EH (cell line): ENCODE results near the gene NHP2.

Experiments used
- DNase-seq: peaks from one replicate; pipeline ENCODE4 v3.0.0-alpha.2; 2015; ENCODE audit warnings: low read depth

The NHP2 gene

DNA sequence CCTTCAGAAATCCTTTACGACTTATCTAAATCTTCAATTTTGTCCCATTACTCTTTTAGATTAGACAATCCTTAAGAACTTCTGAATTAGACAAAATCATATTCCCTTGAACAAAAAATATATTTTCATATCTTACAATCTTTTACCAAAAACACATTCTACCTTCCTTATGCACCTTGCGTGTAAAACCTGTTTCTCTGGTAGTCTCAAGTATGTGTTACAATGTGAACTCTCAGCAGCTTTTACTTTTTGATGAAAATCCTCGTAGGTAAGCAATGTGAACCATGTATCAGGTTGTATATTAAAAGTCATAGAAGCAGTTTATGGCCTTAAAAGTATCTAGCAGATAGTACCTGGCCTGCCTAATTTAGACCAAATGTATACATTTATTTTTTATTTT lies 20.8 kb upstream of the NHP2 start:
- DNase-seq: no peak

DNA sequence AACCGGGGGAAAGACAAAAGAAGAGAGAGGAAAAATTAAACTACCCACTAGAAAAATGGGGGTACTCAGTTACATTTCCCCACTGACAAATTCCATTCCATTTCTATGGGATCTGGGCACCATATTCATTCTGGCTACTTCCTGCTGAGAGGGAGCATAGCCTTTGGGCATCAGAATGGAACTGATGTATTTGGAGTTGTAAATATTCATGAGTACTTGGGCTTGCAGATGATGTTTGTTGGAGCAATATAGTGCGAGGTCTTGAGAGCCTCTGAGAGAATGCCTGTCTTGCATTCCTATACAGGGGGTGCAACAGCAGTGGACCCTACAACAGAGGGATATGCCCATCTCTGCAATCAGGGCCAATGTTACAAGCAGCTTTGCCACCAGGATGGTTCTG lies 16.8 kb upstream of the NHP2 start:
- no peak for DNase-seq

DNA sequence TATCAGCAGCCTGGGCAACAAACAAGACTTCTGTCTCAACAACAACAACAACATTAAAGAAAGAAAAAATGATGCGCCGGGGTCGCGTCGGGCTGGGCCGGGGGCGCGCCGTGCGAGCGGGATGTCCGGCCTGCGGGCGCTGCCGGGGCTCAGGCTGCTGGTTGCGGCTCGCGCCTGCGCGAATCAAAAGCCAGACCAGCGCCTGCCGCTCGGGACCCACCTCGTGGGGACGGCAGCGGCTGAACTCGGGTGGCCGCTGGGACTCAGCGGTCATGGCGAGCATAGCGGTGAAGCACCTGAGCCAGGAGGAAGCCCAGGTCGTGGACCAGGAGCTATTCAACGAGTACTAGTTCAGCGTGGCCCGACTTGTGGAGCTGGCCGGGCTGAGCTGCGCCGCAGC lies 11.9 kb upstream of the NHP2 start:
- no peak for DNase-seq

DNA sequence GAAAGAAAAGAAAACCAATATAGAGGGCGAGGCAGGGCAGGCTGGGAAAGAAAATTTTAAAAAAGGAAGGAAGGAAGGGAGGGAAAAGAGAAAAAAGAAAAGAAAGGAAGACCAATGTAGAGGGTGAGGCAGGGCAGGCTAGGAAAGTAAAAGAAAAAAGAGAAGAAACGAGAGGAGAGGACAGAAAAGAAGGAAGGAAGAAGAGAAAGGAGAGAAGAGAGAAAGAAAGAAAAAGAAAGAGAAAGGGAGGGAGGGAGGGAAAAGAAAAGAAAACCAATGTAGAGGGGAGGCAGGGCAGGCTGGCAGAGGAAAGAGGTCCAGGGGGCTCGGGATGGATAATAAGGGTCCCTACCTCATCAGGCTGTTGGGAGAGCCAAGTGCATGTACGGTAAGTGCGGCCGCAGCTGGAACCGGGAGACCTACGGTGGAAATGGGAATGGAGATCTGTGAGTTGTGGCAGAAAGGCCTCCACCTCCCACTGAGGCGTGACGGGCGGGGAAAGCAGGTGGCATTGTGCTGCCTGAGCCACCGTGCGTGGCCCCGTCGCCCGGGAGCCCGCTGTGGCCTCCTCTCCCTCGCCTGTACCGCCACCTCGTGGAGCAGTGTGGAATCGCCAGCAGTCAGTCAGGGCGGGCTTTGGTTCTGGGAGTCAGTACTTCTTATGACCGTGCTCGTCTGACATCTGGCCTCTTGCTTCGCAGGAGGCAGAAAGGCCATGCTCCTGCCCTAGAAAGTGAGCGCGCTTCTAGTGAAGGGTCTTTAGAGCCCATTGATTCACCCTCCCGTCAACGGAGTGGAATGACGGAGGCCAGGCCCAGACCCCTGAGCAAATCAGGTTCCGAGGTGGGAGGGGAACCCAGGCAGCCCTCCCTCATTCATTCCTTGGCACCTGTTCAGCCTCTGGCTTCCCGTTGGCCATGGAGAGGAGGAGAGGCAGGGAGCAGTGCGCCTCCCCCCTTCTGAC lies 10.4 kb upstream of the NHP2 start:
- DNase-seq: peak; percentile 68

DNA sequence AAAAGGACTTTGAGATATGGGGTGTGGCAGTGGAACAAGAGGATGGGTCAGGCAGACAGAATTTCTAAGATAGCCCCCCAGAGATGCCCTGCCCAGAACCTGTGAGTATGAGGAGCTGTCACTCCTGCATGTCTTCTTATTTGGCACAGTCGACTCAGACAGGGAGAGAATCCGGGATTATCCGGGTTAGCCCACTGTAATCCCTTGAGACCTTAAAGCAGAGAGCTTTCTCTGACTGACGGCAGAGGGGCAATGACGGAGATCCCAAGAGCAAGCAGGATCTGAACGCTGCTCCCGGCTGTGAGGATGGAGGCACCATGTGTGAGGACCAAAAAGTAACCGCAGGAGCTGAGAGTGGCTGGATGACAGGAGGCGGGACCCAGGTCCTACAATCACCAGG lies 8.8 kb upstream of the NHP2 start:
- DNase-seq: no peak

DNA sequence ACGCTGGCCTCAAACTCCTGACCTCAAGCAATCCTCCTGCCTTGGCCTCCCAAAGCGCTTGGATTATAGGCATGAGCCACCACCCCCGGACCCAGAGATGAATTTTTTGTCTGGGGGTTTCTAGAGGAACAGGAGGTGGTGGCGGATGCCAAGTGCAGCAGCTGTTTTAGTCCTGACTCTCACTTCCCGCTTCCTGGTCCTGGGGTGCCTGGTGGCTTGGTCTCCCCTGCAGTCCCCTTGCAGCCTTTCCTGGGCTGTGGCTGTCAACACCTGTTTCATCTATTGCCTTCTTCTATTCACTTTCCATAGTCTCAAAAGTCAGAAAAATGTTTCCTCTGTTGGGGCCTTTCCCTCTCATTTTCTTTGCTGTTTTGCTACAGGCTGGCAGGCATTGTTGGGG lies 6.5 kb upstream of the NHP2 start:
- no peak for DNase-seq

DNA sequence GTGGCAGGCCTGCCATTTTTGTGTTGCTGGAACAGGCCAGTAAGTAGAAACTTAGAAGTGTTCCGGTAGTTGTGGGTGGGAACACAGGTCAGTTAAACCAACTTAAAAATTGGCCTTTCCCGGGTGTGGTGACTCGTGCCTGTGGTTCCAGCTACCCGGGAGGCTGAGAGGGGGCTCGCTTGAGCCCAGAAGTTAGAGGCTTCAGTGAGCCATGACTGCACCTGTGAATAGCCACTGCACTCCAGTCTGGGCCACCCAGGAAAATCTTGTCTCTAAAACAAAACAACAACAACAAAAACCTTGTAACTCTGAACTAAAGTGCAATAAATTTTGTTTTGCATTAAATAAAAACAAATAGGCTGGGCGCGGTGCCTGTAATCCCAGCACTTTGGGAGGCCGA lies 1.4 kb upstream of the NHP2 start:
- DNase-seq: no peak

DNA sequence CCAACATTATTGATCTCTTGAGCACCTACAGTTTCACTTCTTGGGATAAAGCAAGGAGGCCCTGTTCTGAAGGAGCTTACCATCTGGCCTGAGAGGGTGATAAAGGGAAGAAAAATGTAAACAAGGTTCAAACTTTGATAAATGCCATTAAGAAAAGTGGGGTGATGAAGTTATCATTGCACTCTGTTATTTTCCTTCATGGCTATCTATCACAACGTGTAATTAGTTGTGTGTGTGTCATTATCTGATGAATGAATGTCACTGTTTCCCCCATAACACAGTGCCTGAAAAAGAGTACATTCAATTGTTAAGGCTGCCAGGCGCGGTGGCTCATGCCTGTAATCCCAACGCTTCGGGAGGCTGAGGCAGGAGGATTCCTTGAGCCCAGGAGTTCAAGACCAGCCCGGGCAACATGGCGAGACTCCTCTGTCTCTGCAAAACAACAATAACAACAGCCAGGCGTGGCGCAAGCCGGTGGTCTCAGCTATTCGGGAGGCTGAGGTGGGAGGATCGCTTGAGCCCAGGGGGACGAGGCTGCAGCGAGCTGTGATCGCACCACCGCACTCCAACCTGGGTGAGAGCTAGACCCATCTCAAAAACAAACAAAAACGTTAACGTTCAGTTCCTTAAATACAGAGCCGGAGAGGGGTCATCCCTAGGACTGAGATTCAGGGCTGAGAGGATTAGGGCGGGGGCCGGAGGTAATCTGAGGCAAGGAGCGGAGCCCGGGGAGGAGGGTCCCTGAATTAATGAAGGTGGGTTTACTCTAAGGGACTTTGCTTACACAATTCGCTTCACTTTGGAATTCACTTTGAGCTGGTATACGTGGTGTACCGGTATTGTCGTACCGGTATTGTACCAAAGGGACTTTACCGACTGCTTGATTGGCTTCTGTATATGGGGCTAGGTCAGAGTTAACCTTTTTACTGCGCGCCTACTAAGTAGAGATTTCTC lies 917 bp downstream of the NHP2 start:
- DNase-seq: no peak

DNA sequence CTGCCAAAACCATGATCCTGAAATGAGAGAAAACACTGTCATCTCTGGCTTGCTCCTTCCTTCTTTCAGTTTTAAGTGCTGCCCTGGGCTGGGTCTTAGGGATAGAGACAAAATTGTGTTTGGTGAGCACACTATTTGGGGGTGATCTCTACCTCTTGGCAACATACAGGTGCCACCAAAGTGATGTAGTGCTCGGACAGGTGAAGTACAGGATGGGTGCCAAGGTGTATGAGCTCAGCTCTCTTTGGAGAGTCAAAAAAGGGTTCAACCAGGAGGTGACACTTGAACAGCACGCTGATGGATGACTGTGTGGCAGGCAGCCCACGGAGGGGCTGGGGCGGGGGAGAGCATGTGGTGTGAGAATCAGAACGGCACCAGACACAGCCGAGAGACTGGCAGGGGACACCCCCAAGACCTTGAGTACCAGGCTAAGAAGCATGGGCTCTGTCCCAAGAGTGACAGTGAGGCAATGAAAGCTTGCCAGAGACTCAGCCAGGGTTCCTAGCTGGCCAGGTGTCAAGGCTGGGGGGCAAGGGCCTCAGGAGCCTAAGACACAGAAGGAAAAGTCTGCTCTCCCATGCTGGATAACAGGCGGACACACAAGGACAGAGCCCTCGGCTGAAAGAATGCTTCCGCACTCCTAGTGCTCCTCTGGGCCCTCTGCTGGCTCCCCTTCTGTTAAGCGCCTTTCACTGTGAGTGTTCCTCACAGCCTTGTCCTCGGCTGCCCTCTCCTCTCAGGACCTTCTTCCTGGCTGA lies 2.5 kb downstream of the NHP2 start:
- no peak for DNase-seq

DNA sequence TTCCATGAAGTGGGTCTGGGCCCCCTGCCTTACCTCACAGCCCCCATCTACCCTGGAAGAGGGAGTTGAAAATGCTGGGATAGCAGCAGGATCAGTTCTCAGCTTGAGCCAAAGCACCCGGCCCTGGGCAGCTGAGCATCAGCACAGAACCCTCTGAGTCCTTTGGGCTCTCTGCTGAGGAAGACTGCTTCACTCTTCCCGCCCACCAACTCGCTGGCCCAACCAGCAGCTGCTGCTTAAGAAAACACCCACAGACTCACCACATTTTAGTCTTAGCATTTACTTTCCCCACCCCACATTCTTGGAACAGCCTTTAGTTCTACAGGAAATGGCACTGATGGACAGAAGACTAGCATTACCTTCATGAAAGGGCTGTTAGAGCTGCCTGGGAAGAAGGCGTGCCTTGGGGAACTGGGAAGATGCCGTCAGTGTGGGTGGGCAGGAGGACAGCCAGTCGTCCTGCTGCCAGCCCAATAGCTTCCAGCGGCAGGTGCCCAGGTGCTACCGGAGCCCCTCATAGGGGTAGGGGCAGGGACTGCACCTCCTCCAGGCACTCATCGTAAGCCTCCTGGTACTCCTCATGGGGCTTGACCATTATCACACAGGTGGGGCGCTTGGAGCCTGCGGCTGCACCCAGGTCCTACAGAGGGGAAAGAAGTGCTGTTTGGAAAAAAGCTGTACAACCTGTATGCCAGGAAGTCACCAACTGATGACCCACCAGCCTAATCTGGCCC lies 4.3 kb downstream of the NHP2 start:
- DNase-seq: peak; percentile 16

DNA sequence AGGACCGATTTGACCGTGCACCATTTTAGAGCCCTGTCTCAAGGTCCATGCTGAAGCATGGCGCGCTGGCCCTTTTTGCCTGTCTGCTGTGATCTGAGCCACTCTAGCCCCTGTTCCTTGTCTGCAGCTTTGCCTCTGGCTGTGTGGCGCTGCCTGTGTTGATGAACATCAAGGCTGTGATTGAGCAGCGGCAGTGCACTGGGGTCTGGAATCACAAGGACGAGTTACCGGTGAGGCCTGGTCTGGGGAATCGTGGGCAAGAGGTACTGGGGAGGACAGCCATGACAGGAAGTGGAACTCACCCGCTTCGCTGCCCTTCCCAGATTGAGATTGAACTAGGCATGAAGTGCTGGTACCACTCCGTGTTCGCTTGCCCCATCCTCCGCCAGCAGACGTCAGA lies 6.3 kb downstream of the NHP2 start:
- DNase-seq: no peak

DNA sequence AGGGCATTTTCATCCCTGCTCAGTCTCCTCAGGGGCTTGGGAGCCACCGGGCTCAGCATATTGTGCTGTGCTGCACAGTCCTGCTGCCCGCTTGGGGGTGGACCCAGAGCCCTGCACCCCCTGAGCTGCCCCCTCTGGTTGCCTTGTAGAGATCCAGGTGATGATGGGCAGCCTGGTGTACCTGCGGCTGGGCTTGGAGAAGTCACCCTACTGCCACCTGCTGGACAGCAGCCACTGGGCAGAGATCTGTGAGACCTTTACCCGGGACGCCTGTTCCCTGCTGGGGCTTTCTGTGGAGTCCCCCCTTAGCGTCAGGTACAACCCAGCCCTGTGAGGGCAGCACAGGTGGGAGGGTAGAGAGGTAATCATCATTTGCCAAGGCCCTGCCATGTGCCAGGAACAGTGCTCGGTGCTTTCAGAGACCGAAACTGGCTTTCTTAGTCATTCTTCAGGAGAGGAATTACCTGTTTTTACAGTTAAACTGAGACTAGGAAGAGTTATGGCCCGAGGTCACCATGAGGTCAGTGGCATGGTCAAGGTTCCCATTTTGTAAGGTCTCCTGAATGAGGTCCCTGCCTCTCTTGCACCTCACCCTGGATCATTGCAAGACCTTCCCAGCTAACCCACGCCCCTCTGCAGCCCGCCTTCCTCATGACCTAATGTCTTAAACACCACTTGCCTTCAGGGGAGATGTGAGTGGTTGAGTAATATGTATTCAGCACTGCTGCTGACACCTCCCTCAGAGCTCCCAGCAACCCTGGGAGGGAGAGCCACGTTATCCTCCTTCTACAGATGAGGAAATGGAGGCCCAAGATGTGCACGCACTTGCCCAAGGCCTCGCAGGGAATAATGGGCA lies 7.5 kb downstream of the NHP2 start:
- peak; percentile 55 for DNase-seq

DNA sequence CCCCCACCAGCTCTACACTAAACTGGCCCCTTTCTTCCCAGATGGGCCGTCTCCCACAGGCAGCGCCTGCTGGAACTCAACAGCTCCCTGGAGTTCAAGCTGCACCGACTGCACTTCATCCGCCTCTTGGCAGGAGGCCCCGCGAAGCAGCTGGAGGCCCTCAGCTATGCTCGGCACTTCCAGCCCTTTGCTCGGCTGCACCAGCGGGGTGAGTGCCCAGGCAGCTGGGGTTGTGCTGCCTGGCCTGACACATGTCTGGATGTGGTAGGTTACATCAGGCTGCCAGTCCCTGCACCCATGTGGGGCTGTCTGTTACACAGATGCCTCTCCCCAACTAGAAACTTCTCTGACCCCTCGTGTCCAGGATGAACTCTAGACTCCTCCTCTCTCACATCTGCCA lies 9.8 kb downstream of the NHP2 start:
- no peak for DNase-seq

DNA sequence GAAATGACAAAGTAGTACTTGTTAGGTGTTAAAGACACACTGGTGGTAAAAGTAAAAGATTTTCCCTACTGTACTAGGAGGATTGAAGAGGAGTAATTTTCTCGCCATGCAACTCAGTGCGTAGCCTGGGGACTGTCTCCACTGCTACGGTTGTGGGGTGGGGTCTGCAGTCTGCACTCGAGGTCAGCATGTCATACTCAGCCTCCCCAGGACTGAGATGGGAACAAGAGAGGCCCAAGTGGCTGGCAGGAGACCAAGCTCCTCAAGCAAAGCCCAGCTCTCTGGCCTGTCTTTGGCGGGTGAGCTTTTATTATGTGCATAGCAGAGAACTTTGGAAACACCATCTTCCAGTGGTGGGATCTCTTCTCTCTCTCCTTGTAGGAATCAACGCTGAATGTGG lies 10.4 kb downstream of the NHP2 start:
- no peak for DNase-seq

DNA sequence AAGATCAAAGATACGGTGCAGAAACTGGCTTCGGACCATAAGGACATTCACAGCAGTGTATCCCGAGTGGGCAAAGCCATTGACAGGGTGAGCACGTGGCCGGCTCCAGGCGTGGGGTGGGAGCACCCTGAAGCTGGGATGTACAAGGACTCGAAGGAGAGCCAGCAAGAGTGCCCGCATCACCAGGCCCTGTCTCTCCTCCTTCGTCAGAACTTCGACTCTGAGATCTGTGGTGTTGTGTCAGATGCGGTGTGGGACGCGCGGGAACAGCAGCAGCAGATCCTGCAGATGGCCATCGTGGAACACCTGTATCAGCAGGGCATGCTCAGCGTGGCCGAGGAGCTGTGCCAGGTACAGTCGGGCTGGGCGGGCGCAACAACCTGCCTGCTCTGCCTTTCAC lies 11.0 kb downstream of the NHP2 start:
- DNase-seq: no peak

DNA sequence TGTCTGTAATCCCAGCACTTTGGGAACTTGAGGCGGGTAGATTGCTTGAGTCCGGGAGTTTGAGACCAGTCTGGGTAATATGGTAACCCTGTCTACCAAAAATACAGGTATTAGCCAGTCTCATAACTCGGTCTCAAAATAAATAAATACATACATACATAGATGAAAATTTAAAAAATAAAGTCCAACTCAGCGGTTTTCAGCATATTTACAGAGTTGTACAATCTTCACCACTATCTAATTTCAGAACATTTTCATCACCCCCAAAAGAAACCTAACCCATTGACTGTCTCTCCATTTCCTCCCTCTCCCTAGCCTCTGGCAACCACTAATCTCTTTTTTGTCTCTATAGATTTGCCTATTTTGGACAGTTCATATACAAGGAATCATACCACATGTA lies 12.1 kb downstream of the NHP2 start:
- DNase-seq: no peak

DNA sequence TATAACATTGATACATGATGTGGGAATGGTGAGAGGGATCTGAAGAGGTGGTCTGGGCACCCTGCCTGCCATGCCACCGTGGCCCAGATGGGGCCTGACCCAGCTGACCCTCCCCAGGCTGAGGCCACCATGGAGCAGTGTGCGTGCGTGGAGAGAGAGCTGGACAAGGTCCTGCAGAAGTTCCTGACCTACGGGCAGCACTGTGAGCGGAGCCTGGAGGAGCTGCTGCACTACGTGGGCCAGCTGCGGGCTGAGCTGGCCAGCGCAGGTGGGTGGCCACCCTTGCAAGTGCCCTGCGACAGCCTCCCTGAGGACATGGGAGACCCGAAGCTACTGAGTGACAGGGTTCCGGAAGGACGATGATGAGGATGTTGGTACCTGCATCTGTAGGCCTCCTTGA lies 15.7 kb downstream of the NHP2 start:
- DNase-seq: no peak

DNA sequence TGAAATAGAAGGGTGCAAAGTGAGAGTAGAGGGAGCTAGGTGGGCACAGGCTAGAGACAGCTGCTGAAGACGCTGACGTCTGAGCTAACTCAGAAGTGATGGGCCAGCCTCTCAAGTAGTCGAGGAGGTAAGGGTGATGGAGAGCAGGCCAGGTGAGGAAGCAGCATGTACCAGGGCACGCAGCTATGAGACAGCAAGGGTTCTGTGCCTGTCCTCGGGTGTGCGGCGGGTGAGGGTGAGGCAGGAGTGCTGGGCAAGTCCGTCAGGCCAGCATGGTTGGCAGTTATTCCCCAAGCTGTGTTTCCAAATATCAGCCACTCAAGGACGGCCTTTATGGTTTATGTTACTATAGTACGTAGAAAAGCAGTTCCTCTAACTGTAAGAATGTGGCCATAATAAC lies 16.7 kb downstream of the NHP2 start:
- no peak for DNase-seq

DNA sequence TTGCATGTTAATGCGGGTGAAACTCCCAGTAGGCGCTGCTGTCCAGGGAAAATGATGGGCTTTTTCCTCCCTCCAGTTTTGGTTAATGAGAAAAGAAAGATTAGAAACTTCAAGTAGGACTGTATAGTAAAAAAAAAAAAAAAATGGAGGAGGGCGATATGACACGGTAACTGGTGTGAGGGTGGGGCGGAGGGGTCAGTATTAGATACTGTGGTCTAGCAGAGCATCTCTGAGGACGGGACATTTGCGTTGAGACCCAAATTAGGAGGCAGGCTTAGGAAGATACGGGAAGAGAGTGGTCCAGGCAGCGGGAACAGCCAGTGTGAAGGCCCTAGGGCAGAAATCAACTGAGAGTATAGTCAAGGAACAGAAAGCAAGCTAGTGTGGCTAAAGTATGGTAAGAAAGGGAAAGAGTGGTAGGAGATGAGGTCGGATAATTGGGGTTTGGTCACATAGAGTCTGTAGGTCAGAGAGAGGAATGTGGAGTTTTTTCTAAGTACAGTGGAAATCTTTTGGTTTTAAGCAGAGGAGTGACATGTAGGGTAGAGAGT lies 22.2 kb downstream of the NHP2 start:
- DNase-seq: no peak
